NCI-H1694 (cell line): ENCODE data around the gene SYNPR.

Experiments used
- DNase-seq: peaks from one replicate; lab custom pipeline; 2025; lab: John Stamatoyannopoulos, UW

The SYNPR gene

DNA sequence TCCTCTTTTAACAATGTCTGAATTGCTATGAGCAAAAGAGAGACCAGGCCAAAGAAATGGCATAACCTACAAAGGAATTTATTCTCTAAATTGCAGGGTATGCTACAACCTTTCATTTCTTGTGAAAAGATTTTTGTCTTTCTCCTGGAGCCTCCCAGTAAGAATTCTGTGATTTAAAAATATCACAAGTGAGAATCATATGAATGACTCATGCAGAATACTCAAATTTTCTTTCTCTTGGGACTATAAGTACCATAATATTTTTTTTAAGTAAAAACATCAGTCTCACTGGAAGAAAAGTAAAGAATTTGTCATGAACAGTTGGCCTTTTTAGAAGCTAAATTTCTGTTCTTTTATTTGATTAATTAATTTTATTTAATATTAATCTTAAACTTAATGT, 26.3 kb downstream of the SYNPR start:
- no peak for DNase-seq

- DNase-seq: no peak
Measured at GRCh38 chr3:63308072-63308471, 30.0 kb downstream of the SYNPR start.

DNA sequence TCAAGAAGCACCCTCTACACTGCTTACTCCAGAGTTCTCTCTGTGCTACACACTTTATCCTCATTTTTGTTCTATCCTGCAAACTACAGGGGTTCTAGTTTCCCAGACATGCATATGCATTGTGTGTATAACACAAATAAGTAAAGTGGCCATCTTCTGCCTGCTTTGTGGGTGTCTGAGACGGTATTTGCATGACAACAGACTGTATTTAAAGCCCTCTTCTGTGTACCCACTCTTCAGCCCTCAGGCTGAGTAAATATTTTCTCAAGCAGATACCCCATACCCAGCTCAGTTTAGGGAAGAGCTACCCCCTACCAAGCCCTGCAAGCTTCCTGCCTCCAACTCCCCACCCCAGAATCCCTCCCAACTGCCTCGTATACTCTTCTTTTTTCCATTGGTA, 31.7 kb downstream of the SYNPR start:
- DNase-seq: no peak

GRCh38 chr3:63323766-63324165, 45.7 kb downstream of the SYNPR start:
- no peak for DNase-seq

DNA sequence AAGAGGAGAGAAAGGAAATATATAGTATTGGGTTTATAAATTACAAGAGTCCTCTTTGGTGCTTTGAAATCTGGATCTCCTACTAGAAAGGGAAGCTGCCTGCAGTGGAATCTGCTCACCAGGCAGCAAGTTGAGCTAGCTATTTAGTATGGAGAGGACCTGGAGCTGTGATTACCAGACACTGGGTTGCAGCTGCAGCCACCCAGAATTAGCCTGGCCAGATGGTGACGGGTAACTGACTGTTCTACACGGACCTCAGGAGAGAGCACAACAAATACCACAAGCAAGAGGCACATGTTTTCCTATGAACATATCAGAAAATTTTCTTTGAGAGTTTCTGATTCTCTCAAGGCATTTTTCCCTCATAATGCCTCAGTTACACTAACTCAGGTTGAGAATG, 46.5 kb downstream of the SYNPR start:
- peak; percentile 27 for DNase-seq

DNA sequence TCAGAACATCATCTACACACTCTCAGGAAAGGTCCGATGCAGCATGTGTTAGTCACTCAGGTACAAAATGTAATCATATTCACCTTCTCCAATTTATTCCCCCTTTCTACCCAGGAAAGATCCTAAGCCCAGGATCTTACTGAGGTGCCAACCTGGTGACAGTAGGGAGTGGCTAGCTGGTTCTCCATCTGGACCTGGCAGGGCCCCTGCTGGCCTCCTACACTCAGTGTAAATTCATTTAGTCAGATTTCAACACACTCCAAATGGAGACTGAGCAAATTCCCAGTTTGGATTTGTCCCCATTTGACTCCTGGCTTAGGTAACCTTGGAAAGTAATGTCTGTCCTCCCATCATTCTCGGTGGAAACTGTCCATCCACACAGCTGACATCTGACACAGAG, 47.3 kb downstream of the SYNPR start:
- no peak for DNase-seq

GRCh38 chr3:63328365-63328764, 50.3 kb downstream of the SYNPR start:
- no peak for DNase-seq

DNA sequence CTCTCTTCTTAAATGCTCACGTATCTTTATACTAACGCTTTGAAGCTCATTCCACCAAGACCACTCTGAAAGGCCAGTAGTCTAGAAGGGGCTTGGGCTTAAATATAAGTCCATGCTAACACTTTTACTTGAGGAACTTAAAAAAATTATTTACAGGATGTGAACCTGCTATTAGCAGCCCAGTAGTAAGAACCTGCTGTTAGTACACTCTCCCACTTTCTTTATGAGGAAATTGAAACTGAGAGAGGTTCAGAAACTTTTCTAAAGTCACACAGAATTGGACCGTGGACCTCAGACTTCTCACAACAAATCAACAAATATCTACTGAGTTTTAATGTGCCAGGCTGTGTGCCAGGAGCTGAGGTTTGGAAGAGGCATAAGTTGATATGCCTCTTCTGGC, 53.4 kb downstream of the SYNPR start:
- DNase-seq: no peak

DNA sequence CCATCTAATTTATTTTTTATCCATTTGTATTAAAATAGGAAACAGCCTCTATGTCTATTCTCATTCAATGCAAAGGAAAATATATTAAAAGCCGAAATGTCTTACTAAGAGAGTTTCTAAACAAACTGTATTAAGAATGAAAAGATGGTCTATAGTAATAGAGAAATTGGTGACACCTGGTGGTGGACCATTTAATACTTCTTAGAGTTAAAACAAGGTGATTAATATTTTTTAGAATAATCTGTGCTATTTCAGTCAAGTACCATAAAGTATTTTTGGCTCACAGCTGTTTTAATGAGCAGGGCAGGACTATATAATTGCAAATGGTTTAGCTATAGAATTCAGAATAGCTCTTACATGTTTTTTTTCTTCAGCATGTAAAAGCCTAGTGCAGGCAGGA, 55.7 kb downstream of the SYNPR start:
- DNase-seq: no peak

DNA sequence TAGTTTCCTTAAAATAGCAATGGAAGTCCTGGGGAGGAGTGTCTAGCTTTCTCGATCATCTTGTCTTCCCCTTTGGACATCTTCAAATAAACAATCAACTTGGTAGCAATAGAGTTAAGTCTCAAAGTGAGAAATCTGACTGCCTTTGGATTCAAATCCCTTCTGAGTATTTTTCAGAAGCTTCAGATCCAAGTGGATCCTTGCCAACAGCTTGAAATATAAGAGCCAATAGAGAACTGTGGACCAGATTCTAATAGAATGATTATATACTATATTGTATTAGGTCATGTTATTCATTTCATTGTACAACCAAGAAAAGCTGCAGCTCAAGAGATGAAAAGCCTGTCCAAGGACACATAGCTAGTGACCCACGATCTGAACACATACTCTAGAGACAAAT, 60.2 kb downstream of the SYNPR start:
- DNase-seq: no peak

DNA sequence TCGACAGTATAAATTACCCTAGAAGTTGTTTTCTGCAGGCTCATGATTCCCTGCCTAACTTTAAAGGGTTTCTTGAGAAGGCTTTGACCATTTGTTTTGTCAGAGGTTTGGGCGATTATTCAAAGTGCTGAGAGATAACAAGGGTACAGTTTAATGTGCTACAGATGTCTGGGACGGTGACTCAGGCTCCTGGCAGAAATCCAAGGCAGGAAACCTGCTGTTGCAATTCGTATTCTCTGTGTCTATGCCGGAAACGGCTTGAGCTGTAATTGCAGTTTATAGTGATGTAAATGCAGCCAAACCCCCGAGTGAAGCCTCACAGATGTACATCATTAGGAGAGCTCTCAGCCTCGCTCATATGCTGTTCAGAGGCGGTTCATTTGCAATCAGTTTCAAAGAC, 65.6 kb downstream of the SYNPR start:
- peak; percentile 90 for DNase-seq

DNA sequence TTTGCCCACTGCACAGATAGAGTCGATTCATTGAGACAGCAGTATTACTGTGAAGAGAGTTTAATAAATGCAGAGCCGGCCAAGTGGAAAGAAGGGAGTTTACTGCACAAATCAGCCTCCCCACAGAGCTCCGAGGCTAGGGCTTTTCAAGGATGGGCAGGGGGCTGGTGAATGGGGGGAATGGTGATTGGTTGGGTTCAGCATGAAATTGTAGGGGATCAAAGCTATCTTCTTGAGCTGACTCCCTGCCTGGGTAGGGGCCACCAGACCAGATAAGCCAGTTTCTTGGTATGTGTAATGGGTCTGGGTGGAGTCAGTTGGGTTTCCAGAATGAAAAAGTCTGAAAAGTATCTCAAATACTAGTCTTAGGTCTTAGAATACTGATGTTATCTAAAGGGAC, 66.6 kb downstream of the SYNPR start:
- no peak for DNase-seq

GRCh38 chr3:63349583-63350573, 71.8 kb downstream of the SYNPR start:
- peak; percentile 24 for DNase-seq

GRCh38 chr3:63351159-63352007, 73.3 kb downstream of the SYNPR start:
- peak; percentile 33 for DNase-seq

- DNase-seq: no peak
Measured at GRCh38 chr3:63352008-63352279, 73.8 kb downstream of the SYNPR start.

GRCh38 chr3:63353383-63353782, 75.3 kb downstream of the SYNPR start:
- no peak for DNase-seq

GRCh38 chr3:63354160-63354559, 76.1 kb downstream of the SYNPR start:
- DNase-seq: no peak

GRCh38 chr3:63355809-63356208, 77.7 kb downstream of the SYNPR start:
- no peak for DNase-seq

- DNase-seq: no peak
Measured at GRCh38 chr3:63364495-63364894, 86.4 kb downstream of the SYNPR start.

DNA sequence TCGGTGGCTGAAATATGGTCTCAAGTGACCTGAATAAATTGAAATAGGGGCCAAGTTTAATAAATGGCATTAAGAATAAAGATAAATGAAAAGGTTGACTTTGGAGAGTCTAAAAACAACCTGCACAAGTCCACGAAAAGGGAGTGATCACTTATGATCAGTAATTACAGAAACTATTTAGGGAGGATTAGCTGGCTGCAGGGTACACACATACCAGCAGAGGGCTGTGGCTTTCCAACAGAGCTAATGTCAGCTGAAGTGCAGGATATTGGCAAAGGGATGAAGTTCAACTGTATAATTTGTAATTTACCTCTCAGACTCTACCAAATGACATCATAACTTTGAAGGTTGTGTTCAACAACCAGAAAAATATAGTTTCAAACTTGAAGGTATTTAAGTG, 86.8 kb downstream of the SYNPR start:
- peak; percentile 5 for DNase-seq

DNA sequence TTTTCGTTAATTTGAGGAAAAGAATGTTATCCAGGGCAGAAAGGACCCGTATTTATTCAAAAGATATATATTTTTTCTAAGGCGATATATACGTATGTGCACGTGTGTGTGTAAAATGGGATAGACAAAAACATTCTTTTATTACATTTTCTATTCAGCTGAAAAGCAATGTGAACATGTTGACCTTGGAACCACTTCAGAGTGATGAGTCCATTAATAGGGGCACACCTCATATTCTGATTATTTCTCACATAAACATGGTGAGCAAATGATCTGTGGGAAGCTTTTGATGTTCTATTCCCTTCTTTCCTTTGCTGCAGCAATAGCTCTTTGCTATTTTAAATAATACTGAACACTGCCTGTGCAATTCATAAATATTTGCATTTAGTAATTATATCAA, 87.6 kb downstream of the SYNPR start:
- no peak for DNase-seq

GRCh38 chr3:63370094-63370493, 92.0 kb downstream of the SYNPR start:
- no peak for DNase-seq

GRCh38 chr3:63383040-63383439, 104.9 kb downstream of the SYNPR start:
- DNase-seq: no peak
